NCI-H2227 (cell line): ENCODE measurements around the gene CBY2.
"Not testable (repeated sequence)": the region's sequence is repeated elsewhere in the genome, so short reads cannot be mapped to it uniquely, and the experiment has no call there.

Source experiments
- DNase-seq: peaks from one replicate; lab custom pipeline; 2025; ENCODE audit not compliant: unreplicated experiment; lab: John Stamatoyannopoulos, UW

The CBY2 gene

DNA sequence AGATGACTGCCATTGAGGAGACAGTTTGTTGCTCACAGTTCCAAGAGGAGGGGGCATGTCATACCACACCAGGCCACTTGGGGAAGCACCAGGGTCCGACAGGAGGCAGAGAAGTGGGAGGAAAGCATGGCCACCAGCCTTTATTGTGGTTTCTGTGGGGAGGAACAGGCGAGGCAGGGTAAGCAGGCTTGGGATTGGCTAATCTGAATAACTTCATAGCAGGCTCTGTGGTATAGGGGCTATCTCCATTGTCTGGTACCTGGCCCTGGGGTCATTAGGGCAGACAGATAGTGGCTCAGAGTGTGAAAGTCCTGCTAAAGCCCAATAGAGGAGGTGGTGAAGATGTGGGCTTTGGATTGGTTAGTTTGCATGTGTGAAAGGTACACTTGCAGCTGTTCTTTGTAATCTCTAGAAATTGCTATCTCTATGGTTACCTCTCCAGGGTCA, 35.5 kb downstream of the CBY2 start:
- DNase-seq: no peak

DNA sequence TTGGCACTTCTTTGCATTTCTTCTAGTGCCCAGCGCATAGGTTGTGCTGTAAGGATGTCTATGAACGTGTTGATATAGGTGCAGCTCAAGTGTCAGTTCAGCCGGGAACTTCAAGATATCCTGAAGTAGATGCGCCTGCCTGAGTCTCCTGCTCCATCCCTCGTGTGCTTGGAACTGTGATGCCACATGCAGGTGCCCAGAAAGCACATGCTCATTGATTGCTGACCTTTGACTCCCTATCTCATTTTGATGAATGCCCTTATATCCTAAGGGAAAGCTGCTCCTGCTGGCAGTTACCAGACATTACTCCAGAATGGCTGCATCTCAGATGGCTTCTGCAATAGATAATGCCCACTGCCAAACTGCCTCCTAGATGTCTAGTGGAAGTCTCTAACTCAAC, 40.9 kb downstream of the CBY2 start:
- DNase-seq: no peak

DNA sequence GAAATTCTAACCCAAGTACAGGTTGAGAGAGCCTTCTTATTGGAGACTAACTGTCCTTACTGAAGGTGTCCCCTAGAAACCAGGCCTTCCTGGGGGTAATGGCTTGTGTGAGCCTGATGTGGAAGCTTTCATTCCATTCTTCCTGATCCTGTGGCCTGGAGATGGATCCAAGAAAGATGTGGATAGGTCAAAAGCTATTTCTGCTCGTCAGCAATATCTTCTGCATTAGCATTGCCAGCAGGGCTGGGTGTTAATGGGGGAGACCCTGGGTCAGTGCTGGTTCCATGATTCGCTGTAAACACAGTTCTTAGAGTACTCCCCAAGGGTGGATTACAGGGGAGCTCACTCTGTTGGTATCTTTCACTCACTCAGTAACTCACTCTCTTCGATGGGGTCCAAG, 42.9 kb downstream of the CBY2 start:
- DNase-seq: no peak

DNA sequence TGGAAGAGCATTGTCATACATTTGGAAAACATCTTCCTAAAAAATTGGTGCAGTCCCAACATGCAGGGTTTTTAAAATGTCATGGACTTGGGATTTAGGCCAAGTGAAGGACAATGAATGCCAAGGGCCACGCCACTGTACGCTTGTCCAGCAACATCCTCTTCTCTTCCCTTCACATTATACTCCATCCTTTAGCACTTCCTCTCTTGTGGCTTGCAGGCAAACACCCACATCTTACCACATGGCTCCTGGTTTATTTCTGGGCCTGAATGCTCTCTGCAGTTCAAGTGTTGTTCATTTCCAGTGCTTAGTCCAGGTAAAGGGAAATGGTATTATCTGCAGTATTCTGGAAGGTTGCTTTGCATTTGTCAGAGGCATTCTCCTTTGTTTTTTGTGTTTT, 45.0 kb downstream of the CBY2 start:
- no peak for DNase-seq

DNA sequence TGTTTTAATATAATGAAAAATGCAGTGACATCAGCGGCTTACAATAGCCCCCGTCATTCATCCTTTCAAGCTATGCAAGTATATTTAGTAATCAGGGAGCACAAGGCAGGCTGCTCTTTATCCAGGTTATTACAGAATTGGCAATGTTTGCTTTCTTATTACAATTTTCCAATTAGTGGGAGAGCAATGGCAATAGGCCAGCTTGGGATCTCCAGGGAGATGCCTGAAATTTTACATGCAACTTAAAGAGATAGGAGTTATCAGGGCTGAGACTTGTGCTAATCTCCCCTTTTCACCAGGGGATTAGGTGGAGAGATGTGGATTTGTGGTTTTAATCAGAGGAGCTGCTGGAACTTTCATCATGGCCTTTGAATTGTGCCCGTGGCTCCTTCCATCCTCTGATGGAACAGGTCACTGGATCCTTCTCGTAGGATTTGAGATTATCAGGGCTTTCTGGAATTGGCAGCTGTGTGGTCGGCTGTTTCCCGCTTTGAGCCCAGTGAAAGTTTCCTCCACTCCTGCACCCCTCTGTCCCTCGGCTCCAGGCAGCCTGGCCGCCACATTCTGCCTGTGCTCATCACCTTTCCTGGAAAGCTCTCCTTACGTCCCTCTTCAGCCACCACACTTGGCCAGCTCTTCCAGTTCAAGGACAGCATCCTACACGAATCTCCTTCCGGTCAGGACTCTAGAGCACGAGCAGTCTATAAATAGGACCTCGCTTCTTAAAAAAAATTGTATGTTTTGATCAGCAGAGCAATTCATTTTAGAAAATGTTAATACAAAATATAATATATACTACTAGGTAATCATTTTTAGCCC, 47.0 kb downstream of the CBY2 start:
- no peak for DNase-seq

DNA sequence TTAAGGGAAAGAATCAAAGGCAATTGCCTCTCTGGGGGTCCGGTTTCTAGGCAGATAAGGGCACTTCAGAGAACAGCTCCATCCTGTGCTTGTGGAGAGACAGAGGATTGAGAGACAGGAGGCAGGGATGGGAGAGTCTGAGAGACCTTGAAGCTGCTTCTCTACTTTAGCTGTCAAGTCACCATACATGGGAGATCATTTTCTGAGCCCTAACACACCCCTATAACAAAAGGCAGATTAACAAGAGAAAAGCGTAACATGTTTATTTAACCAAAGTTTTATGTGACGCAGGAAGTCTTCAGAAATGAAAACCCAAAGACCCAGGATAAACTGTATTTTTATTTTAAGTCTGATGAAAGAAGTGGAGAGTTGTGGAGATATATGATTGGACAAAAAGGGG, 48.4 kb downstream of the CBY2 start:
- no peak for DNase-seq

DNA sequence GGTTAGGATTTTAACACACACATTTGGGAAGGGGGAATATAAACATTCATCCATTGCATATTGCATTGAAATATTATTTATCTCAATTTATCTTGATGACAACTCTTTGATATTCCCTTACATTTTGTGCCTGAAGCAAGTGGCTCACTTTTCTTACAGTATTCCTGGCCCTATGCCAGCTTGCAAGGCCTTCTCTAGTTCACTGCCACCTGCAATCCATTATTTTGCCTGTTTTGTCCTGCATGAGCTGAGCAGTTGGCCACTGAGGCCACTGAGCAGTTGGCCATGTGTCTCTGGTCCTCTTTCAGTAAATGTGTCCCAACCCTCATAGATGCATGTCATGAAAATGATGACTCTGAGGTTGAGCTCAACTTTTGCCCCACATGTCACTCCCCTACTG, 49.8 kb downstream of the CBY2 start:
- no peak for DNase-seq

DNA sequence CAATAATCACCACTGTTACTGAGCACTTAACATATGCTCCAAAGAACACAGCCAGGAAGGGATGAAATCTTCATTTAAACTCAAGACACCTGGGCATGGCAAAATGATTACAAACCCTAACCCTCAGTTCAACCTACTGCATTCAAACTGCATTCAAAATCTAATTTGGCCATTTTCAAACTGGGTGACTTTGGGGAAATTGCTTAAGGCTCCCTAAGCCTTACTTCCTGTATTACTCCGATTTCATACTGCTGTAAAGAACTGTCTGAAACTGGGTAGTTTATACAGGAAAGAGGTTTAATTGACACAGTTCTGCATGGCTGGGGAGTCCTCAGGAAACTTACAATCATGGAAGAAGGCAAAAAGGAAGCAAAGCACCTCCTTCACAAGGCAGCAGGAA, 50.4 kb downstream of the CBY2 start:
- DNase-seq: no peak

DNA sequence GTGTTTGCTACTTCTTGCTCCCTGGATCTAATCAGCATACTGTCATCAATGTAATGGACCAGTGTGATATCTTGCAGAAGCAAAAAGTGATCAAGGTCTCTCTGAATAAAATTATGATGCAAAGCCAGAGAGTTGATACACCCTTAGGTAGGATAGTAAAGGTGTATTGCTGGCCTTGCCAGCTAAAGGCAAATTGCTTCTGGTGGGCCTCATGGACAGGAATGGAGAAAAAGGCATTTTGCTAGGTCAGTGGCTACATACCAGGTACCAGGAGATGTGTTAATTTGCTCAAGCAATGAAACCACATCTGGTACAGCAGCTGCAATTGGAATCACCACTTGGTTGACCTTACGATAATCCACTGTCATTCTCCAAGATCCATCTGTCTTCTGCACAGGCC, 54.4 kb downstream of the CBY2 start:
- DNase-seq: not testable (repeated sequence)

DNA sequence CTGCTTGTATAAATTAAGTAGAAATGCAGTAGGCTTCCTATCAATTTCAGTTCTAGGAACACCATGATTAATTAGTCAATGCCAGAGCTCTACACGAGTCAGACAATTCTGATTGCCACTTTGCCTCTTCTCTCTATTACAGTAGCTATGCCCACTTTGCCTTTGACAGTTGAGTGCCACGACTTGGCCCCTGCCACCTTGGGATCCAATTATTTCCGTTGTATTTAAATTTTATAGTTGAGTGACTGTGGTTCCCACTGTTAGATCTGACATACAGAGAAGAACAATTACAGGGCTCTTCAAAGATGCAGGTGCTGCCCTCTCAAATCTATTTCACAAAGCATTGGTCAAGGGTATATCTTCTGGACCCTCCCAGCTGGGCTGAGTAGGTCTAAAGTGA, 55.5 kb downstream of the CBY2 start:
- not testable (repeated sequence) for DNase-seq

DNA sequence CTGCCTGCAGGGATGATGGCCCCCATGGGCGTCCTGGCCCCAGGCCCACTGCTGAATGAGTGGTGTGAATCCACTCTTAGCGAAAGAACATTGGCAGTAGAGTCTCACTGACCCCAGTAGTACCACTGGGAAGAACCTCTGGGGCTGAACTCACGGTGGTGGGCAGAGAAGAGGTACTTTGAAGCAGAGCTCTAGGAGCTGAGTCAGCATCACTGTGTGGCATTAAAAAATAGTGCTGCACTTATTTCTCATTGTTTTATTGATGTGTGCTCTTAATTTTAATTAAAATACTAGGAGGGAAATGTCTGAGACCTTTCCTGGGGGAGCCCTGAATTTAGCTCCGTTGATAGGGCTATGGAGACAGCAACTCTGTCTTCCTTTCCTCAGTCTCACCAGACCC, 61.3 kb downstream of the CBY2 start:
- no peak for DNase-seq
